HG03432 (cell line): ENCODE data around the gene COL4A4.
A peak's percentile ranks its signal among the peaks of the same experiment; 100 is the strongest.

ENCODE experiments used
- ATAC-seq: cut with Tn5 transposase; IDR thresholded peaks from one replicate; pipeline ENCODE4 v1.9.1; 2021; ENCODE audit warnings: mild to moderate bottlenecking, moderate library complexity; ENCODE audit not compliant: unreplicated experiment

COL4A4 gene

GRCh38 chr2:227033471-227034148 lies 130.4 kb downstream of the COL4A4 start:
- ATAC-seq, result peak; percentile 74

- no peak for ATAC-seq
Observed at GRCh38 chr2:227031379-227031778, 132.6 kb downstream of the COL4A4 start.

GRCh38 chr2:227030789-227031188 lies 133.2 kb downstream of the COL4A4 start:
- ATAC-seq, result no peak

GRCh38 chr2:227029426-227030105 lies 134.4 kb downstream of the COL4A4 start:
- no peak for ATAC-seq

GRCh38 chr2:227025510-227025909 lies 138.5 kb downstream of the COL4A4 start:
- peak; percentile 87 for ATAC-seq

GRCh38 chr2:227022608-227023007 lies 141.4 kb downstream of the COL4A4 start:
- ATAC-seq, result no peak

GRCh38 chr2:227020416-227020815 lies 143.6 kb downstream of the COL4A4 start:
- no peak for ATAC-seq

- no peak for ATAC-seq
Observed at GRCh38 chr2:227016894-227017293, 147.1 kb downstream of the COL4A4 start.

- no peak for ATAC-seq
Observed at GRCh38 chr2:227013881-227014280, 150.1 kb downstream of the COL4A4 start.

- no peak for ATAC-seq
Observed at GRCh38 chr2:227013330-227013729, 150.7 kb downstream of the COL4A4 start.

- no peak for ATAC-seq
Observed at GRCh38 chr2:227010433-227010832, 153.6 kb downstream of the COL4A4 start.

- no peak for ATAC-seq
Observed at GRCh38 chr2:227007940-227008339, 156.1 kb downstream of the COL4A4 start.

- no peak for ATAC-seq
Observed at GRCh38 chr2:227007148-227007547, 156.9 kb downstream of the COL4A4 start.

GRCh38 chr2:227006189-227006897 lies 157.7 kb downstream of the COL4A4 start:
- no peak for ATAC-seq

- ATAC-seq, result no peak
Observed at GRCh38 chr2:227004482-227004881, 159.5 kb downstream of the COL4A4 start.

- ATAC-seq, result no peak
Observed at GRCh38 chr2:227000123-227000522, 163.9 kb downstream of the COL4A4 start.

GRCh38 chr2:226999661-227000060 lies 164.3 kb downstream of the COL4A4 start:
- no peak for ATAC-seq

GRCh38 chr2:226995625-226996041 lies 168.4 kb downstream of the COL4A4 start:
- ATAC-seq, result peak; percentile 41

GRCh38 chr2:226994775-226995174 lies 169.2 kb downstream of the COL4A4 start:
- ATAC-seq, result no peak

GRCh38 chr2:226993171-226993570 lies 170.8 kb downstream of the COL4A4 start:
- no peak for ATAC-seq

GRCh38 chr2:226991663-226992062 lies 172.3 kb downstream of the COL4A4 start:
- no peak for ATAC-seq

- no peak for ATAC-seq
Observed at GRCh38 chr2:226985583-226985946, 178.4 kb downstream of the COL4A4 start.
